ENCODE results near the gene TRAPPC4.
"Not testable (repeated sequence)": the region's sequence is repeated elsewhere in the genome, so short reads cannot be mapped to it uniquely, and the experiment has no call there.

TRAPPC4 gene

GRCh38 chr11:119014209-119014924, 4.2 kb upstream of the TRAPPC4 start:
- no peak for DNase-seq

GRCh38 chr11:119015054-119015611, 3.4 kb upstream of the TRAPPC4 start:
- DNase-seq, result no peak

GRCh38 chr11:119016216-119017009, 2.2 kb upstream of the TRAPPC4 start:
- DNase-seq, result no peak

GRCh38 chr11:119017377-119017776, 1.2 kb upstream of the TRAPPC4 start:
- peak; percentile 25 for DNase-seq

GRCh38 chr11:119019996-119020395, 1.4 kb downstream of the TRAPPC4 start:
- DNase-seq, result no peak

GRCh38 chr11:119021631-119022030, 3.1 kb downstream of the TRAPPC4 start:
- DNase-seq, result no peak

- no peak for DNase-seq
Measured at GRCh38 chr11:119023741-119024140, 5.2 kb downstream of the TRAPPC4 start.

- DNase-seq, result no peak
Measured at GRCh38 chr11:119024430-119025098, 6.0 kb downstream of the TRAPPC4 start.

GRCh38 chr11:119025099-119025473, 6.5 kb downstream of the TRAPPC4 start:
- DNase-seq, result no peak

- no peak for DNase-seq
Measured at GRCh38 chr11:119025541-119025940, 7.0 kb downstream of the TRAPPC4 start.

GRCh38 chr11:119025978-119026766, 7.6 kb downstream of the TRAPPC4 start:
- DNase-seq, result no peak

GRCh38 chr11:119026970-119027369, 8.4 kb downstream of the TRAPPC4 start:
- DNase-seq, result no peak

GRCh38 chr11:119027561-119028345, 9.2 kb downstream of the TRAPPC4 start:
- no peak for DNase-seq

GRCh38 chr11:119028346-119029068, 9.9 kb downstream of the TRAPPC4 start:
- DNase-seq, result peak; percentile 33

- no peak for DNase-seq
Measured at GRCh38 chr11:119029069-119029339, 10.4 kb downstream of the TRAPPC4 start.

- peak; percentile 42 for DNase-seq
Measured at GRCh38 chr11:119029340-119030028, 10.9 kb downstream of the TRAPPC4 start.

- no peak for DNase-seq
Measured at GRCh38 chr11:119030029-119030328, 11.4 kb downstream of the TRAPPC4 start.

- peak; percentile 99 for DNase-seq
Measured at GRCh38 chr11:119030329-119031047, 11.9 kb downstream of the TRAPPC4 start, which contains the start of gene SLC37A4. TSS of gene SLC37A4 (minus strand) at chr11:119030877.

- no peak for DNase-seq
Measured at GRCh38 chr11:119031912-119032280, 13.3 kb downstream of the TRAPPC4 start.

- DNase-seq, result not testable (repeated sequence)
Measured at GRCh38 chr11:119033421-119033820, 14.9 kb downstream of the TRAPPC4 start.

All from inflammatory macrophage treated with lipopolysaccharide for 4 hours (primary cell).